Liver (tissue), 9 donors: ENCODE measurements around the gene CMIP. TPM values are rescaled to one million over a fixed set of nuclear protein-coding genes. Genes with fewer than 3 reads are reported as not detected.
A peak's percentile ranks its signal among the peaks of the same experiment; 100 is the strongest.

ENCODE experiments used
- DNase-seq: peaks from one replicate; pipeline ENCODE4 v3.0.0-alpha.2; 2017; ENCODE audit warnings: low spot score
- H3K27ac ChIP-seq, 2 donors: one replicate each; pipeline ENCODE4 v1.7.0; 2013; ENCODE audit warnings: inconsistent platforms in 2 of 2, low read length in 2 of 2, control low read depth in 1 of 2, low read depth in 1 of 2, mild to moderate bottlenecking in 1 of 2
- H3K27me3 ChIP-seq, 4 donors: one replicate each; pipeline versions ENCODE4 v1.6.1 to v1.7.0; 2013; ENCODE audit warnings: low read length in 3 of 4, inconsistent platforms in 1 of 4, mild to moderate bottlenecking in 1 of 4, moderate library complexity in 1 of 4; ENCODE audit not compliant: control insufficient read depth in 4 of 4, insufficient read depth in 4 of 4
- H3K36me3 ChIP-seq, 4 donors: one replicate each; pipeline versions ENCODE4 v1.6.1 to v1.7.0; 2013; ENCODE audit warnings: low read length in 3 of 4, mild to moderate bottlenecking in 3 of 4, low read depth in 1 of 4, moderate library complexity in 1 of 4; ENCODE audit not compliant: control insufficient read depth in 4 of 4, insufficient read depth in 3 of 4
- H3K4me1 ChIP-seq, 4 donors: one replicate each; pipeline versions ENCODE4 v1.6.1 to v1.7.0; 2013; ENCODE audit warnings: low read length in 3 of 4, mild to moderate bottlenecking in 3 of 4, moderate library complexity in 1 of 4; ENCODE audit not compliant: control insufficient read depth in 4 of 4, insufficient read depth in 4 of 4
- H3K4me3 ChIP-seq, 3 donors: one replicate each; pipeline versions ENCODE4 v1.6.1 to v1.7.0; 2013; ENCODE audit warnings: low read length in 3 of 3, control low read depth in 1 of 3, low read depth in 1 of 3, mild to moderate bottlenecking in 1 of 3
- H3K9ac ChIP-seq, 2 donors: one replicate each; pipeline ENCODE4 v1.7.0; 2013; ENCODE audit warnings: low read length in 2 of 2, mild to moderate bottlenecking in 2 of 2, moderate library complexity in 2 of 2, control low read depth in 1 of 2, low read depth in 1 of 2
- H3K9me3 ChIP-seq, 4 donors: one replicate each; pipeline versions ENCODE4 v1.6.1 to v1.7.0; 2013; ENCODE audit warnings: low read length in 3 of 4; ENCODE audit not compliant: control insufficient read depth in 4 of 4
- ATF3 ChIP-seq: IDR thresholded peaks from 2 replicates; pipeline ENCODE4 v1.6.1; 2016; ENCODE audit warnings: antibody characterized with exemption
- EGR1 ChIP-seq, 2 donors: IDR thresholded peaks; 2 replicates each; pipeline ENCODE4 v1.6.1; 2016 to 2018; ENCODE audit warnings: antibody characterized with exemption in 2 of 2, low read depth in 2 of 2
- FOXA1 ChIP-seq: IDR thresholded peaks from 2 replicates; pipeline ENCODE4 v1.6.1; 2016; ENCODE audit warnings: antibody characterized with exemption
- FOXA2 ChIP-seq: IDR thresholded peaks from 2 replicates; pipeline ENCODE4 v1.6.1; 2016; ENCODE audit warnings: antibody characterized with exemption
- GABPA ChIP-seq, 2 donors: IDR thresholded peaks in 1 of 2; conservative IDR thresholded peaks in 1 of 2; 2 replicates each; pipeline ENCODE4 v1.6.1; 2016; ENCODE audit warnings: antibody characterized with exemption in 2 of 2, mild to moderate bottlenecking in 1 of 2, moderate library complexity in 1 of 2
- HNF4A ChIP-seq, 2 donors: conservative IDR thresholded peaks; 2 replicates each; pipeline ENCODE4 v1.6.1; 2016; ENCODE audit warnings: antibody characterized with exemption in 2 of 2, mild to moderate bottlenecking in 2 of 2
- HNF4G ChIP-seq: IDR thresholded peaks from 2 replicates; pipeline ENCODE4 v1.6.1; 2016; ENCODE audit warnings: antibody characterized with exemption
- JUND ChIP-seq, 2 donors: IDR thresholded peaks; 2 replicates each; pipeline ENCODE4 v1.6.1; 2016; ENCODE audit warnings: antibody characterized with exemption in 2 of 2
- MAX ChIP-seq: IDR thresholded peaks from 2 replicates; pipeline ENCODE4 v1.6.1; 2016; ENCODE audit warnings: antibody characterized with exemption
- NR2F2 ChIP-seq: IDR thresholded peaks from 2 replicates; pipeline ENCODE4 v1.6.1; 2016; ENCODE audit warnings: antibody characterized with exemption
- RAD21 ChIP-seq, 2 donors: IDR thresholded peaks; 2 replicates each; pipeline ENCODE4 v1.6.1; 2016; ENCODE audit warnings: antibody characterized with exemption in 2 of 2, mild to moderate bottlenecking in 2 of 2
- REST ChIP-seq: IDR thresholded peaks from 2 replicates; pipeline ENCODE4 v1.6.1; 2016; ENCODE audit warnings: antibody characterized with exemption, mild to moderate bottlenecking
- RXRA ChIP-seq, 2 donors: IDR thresholded peaks; 2 replicates each; pipeline ENCODE4 v1.6.1; 2017 to 2018; ENCODE audit warnings: antibody characterized with exemption in 2 of 2, mild to moderate bottlenecking in 1 of 2
- SP1 ChIP-seq: IDR thresholded peaks from 2 replicates; pipeline ENCODE4 v1.6.1; 2018; ENCODE audit warnings: antibody characterized with exemption, mild to moderate bottlenecking
- TAF1 ChIP-seq: conservative IDR thresholded peaks from 2 replicates; pipeline ENCODE4 v1.6.1; 2016; ENCODE audit warnings: antibody characterized with exemption, mild to moderate bottlenecking
- YY1 ChIP-seq: IDR thresholded peaks from 2 replicates; pipeline ENCODE4 v1.6.1; 2016; ENCODE audit warnings: antibody characterized with exemption, mild to moderate bottlenecking
- WGBS: extraction: QIAGEN DNeasy Blood & Tissue Kit; methylation state at CpG from one replicate; pipeline ENCODE4 v1.1.7; 2013; 5-methylcytosine and 5-hydroxymethylcytosine counted together
- polyA plus RNA-seq, 2 donors: library from polyadenylated mRNA; stranded (reverse) in 1 of 2; unstranded in 1 of 2; fragments of 200-250 nt in 1 of 2; fragments of >200 nt in 1 of 2; fragmentation: Nextera tagmentation in 1 of 2; extraction: Ambion mirVana in 1 of 2; gene quantifications; one replicate each; pipeline versions ENCODE4 v1.2.1 to v1.2.3, GENCODE V29; 2013 to 2015
- total RNA-seq, 2 donors: library from RNA; depleted of rRNA; stranded (reverse); fragments of >200 nt; gene quantifications; one replicate each; pipeline ENCODE4 v1.2.3, GENCODE V29; 2014
- donor health status: healthy.
- donor health status: healthy.
- donor health status: healthy.
- donor health status: healthy.
- donor health status: healthy.

CMIP gene
- total and polyA plus RNA-seq, 4 donors = 1.7 to 15.6 (median 10.1) TPM

GRCh38 chr16:81616321-81617020, 171.9 kb downstream of the CMIP start:
- peaks cover 0 to 7% (median 3%) of the 10 kb centered on the region in 4 donors for H3K36me3 ChIP-seq
- no peak overlapping the region for H3K9ac ChIP-seq
- no peaks in the 10 kb centered on the region for H3K27me3 ChIP-seq
- no peak for DNase-seq
- peaks cover 0 to 5% (median 2%) of the 10 kb centered on the region in 4 donors for H3K4me1 ChIP-seq
- 83% methylated on average over 17 of the region's 17 CpGs for WGBS
- H3K27ac ChIP-seq = peak overlapping the region; percentile 22 to 32
- no peak for TF ChIP-seq GABPA (IDR thresholded peaks at IDR 0.05 in 1 of 2, conservative IDR thresholded peaks at IDR 0.05 in 1 of 2)
- TF ChIP-seq YY1 = no peak
- TF ChIP-seq HNF4A (conservative IDR thresholded peaks at IDR 0.05) = no peak
- TF ChIP-seq ATF3 = no peak
- TF ChIP-seq REST = no peak
- TF ChIP-seq RAD21 (IDR thresholded peaks at IDR 0.05) = peak in 1 of 2 donors; percentile 19
- H3K9me3 ChIP-seq = no peaks in the 10 kb centered on the region
- no peak overlapping the region for H3K4me3 ChIP-seq

- Histone ChIP-seq H3K9me3 (no peaks in the 10 kb centered on the region), H3K27me3 (no peaks in the 10 kb centered on the region), H3K27ac (peak overlapping the region in 1 of 2 donors; percentile 22), H3K36me3 (peaks cover 0 to 7% (median 5%) of the 10 kb centered on the region in 4 donors), H3K9ac (no peak overlapping the region), H3K4me3 (no peak overlapping the region), H3K4me1 (peaks cover 0 to 5% (median 2%) of the 10 kb centered on the region in 4 donors)
- TF ChIP-seq MAX = no peak
- TF ChIP-seq RXRA (IDR thresholded peaks at IDR 0.05) = no peak
- no peak for TF ChIP-seq GABPA (IDR thresholded peaks at IDR 0.05 in 1 of 2, conservative IDR thresholded peaks at IDR 0.05 in 1 of 2)
- no peak for TF ChIP-seq REST
- TF ChIP-seq NR2F2 = no peak
- TF ChIP-seq HNF4A (conservative IDR thresholded peaks at IDR 0.05) = no peak
- no peak for TF ChIP-seq RAD21 (IDR thresholded peaks at IDR 0.05)
- no peak for TF ChIP-seq TAF1
- no peak for TF ChIP-seq HNF4G
- no peak for TF ChIP-seq EGR1 (IDR thresholded peaks at IDR 0.05; ENCODE audit: low read depth in 2 of 2)
- TF ChIP-seq JUND (IDR thresholded peaks at IDR 0.05) = no peak
- TF ChIP-seq SP1 = no peak
- TF ChIP-seq FOXA1 = no peak
- TF ChIP-seq FOXA2 = no peak
- TF ChIP-seq YY1 = no peak
- 71% methylated on average over 8 of the region's 8 CpGs for WGBS
- no peak for DNase-seq
Measured at GRCh38 chr16:81617021-81617346, 172.4 kb downstream of the CMIP start.
